ENCODE results near the gene RNPS1. TPM values are rescaled to one million over a fixed set of nuclear protein-coding genes. Genes with fewer than 3 reads are reported as not detected.

Gene RNPS1
- total and polyA plus RNA-seq, 9 of the 15 experiments (the other 6 are each of a cell fraction or from before 2014, with no cell fraction given): 44.9 to 338 (median 202) TPM

GRCh38 chr16:2205104-2205966, 62.6 kb downstream of the RNPS1 start, which contains the start of gene MLST8 (continued):
- TF ChIP-seq AFF1 (IDR thresholded peaks at IDR 0.05; ENCODE audit: low read depth in 1 of 2, partially characterized antibody in 2 of 2): no peak
- no peak; the same call in 1 of the 2 replicates for TF ChIP-seq ZNF583 (CRISPR knock-in tag; IDR thresholded peaks at IDR 0.05)
- no peak for TF ChIP-seq HNRNPUL1 (IDR thresholded peaks at IDR 0.05; ENCODE audit: low read length)
- peak; percentile 70; the same call in 1 of the 2 replicates for TF ChIP-seq ZBTB1 (CRISPR knock-in tag; IDR thresholded peaks at IDR 0.05; ENCODE audit: borderline replicate concordance, low read depth)
- peak; percentile 70; the same call in 1 of the 2 replicates for TF ChIP-seq NBN (IDR thresholded peaks at IDR 0.05; ENCODE audit: low read depth)
- TF ChIP-seq ID3 (CRISPR knock-in tag; IDR thresholded peaks at IDR 0.05): no peak
- TF ChIP-seq ID3 (tag; IDR thresholded peaks at IDR 0.05): peak; percentile 58; the same call in 1 of the 2 replicates
- no peak for TF ChIP-seq KLF10 (CRISPR knock-in tag; IDR thresholded peaks at IDR 0.05)
- TF ChIP-seq TCF15 (CRISPR knock-in tag; IDR thresholded peaks at IDR 0.05): no peak
- TF ChIP-seq NR0B1 (IDR thresholded peaks at IDR 0.05; ENCODE audit: partially characterized antibody): no peak
- TF ChIP-seq ZNF507 (tag; conservative IDR thresholded peaks at IDR 0.05): no peak
- peak; percentile 89 for TF ChIP-seq RBBP5 (IDR thresholded peaks at IDR 0.05; ENCODE audit: borderline replicate concordance, insufficient read depth, low read length, poor library complexity, severe bottlenecking)
- no peak for TF ChIP-seq MXD1 (CRISPR knock-in tag; IDR thresholded peaks at IDR 0.05; ENCODE audit: borderline replicate concordance, poor library complexity, severe bottlenecking)
- TF ChIP-seq ZFP91 (CRISPR knock-in tag; IDR thresholded peaks at IDR 0.05): no peak
- no peak for TF ChIP-seq COPS2 (conservative IDR thresholded peaks at IDR 0.05)
- peak; percentile 71 for TF ChIP-seq TFAP4 (CRISPR knock-in tag; IDR thresholded peaks at IDR 0.05; ENCODE audit: borderline replicate concordance)

All from K562 (cell line).